Measurements from ENCODE around the gene COL5A2.

GRCh38 chr2:189116087-189116486, 63.5 kb downstream of the COL5A2 start:
- TF ChIP-seq ZFP30 (CRISPR knock-in tag; IDR thresholded peaks at IDR 0.05; ENCODE audit: borderline replicate concordance) (no peak), CLOCK (CRISPR knock-in tag; IDR thresholded peaks at IDR 0.05; ENCODE audit: borderline replicate concordance) (no peak), KDM5B (IDR thresholded peaks at IDR 0.05; ENCODE audit: insufficient replicate concordance, low read depth, low read length) (no peak), ATF1 (CRISPR knock-in tag; IDR thresholded peaks at IDR 0.05) (no peak), ATF1 (tag; IDR thresholded peaks at IDR 0.05) (no peak)
